ENCODE results near the gene ZDBF2. TPM values are rescaled to one million over a fixed set of nuclear protein-coding genes. Genes with fewer than 3 reads are reported as not detected.
"Not testable (repeated sequence)": the region's sequence is repeated elsewhere in the genome, so short reads cannot be mapped to it uniquely, and the experiment has no call there.

The ZDBF2 gene
- 1 to 10 TPM; 3.1 to 5.5 (median 4.1) TPM for total RNA-seq

DNA sequence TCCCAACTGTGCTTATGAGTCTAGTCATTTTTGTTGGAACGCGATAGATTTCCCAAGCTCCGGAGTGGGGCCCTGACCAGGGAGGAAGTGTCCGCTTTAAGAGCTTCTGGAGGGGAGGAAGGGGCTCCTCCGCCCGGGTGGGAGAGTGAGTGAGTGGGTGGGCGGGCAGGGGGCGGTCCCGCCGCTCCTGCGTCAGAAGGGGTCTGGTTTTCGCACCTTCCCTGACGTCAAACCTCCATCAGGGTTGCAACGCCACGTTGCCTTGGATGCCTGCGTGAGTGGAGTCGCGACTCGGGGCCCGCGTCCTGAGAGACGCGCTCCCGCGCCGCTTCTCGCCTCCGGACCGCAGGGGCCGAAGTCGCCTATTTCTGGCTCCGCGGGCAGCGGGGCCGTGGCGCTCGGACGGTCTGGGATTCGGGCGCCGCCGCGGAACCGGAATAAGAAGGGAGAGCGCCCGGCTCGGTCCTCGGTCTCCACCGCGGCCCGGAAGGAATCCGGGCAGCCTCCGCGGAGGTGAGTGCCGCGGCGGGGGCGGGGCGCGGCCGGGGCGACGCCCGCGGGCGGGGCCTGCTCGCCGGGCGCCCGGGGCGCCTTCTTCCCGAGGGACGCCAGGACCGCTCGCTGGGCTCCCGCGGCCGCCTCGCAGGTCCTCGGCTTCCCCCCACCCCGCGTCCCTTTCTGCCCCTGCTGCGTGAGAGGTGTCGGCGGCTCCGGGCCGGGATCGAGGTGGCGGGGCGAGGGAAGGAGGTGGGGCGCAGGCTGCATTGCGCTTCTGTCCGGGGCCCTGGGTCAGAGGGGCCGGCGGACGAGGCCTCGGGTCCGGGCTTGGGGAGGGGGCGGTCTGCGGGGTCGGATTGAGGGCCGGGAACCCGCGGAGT is at the start of gene ZDBF2:
ZDBF2 (plus strand) TSS at position 230 of the 878 bp plus-strand sequence. CDS start 7,187 bp downstream, outside the sequence.
- TF ChIP-seq, protein P1, sequence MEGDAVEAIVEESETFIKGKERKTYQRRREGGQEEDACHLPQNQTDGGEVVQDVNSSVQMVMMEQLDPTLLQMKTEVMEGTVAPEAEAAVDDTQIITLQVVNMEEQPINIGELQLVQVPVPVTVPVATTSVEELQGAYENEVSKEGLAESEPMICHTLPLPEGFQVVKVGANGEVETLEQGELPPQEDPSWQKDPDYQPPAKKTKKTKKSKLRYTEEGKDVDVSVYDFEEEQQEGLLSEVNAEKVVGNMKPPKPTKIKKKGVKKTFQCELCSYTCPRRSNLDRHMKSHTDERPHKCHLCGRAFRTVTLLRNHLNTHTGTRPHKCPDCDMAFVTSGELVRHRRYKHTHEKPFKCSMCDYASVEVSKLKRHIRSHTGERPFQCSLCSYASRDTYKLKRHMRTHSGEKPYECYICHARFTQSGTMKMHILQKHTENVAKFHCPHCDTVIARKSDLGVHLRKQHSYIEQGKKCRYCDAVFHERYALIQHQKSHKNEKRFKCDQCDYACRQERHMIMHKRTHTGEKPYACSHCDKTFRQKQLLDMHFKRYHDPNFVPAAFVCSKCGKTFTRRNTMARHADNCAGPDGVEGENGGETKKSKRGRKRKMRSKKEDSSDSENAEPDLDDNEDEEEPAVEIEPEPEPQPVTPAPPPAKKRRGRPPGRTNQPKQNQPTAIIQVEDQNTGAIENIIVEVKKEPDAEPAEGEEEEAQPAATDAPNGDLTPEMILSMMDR (IDR thresholded peaks at IDR 0.05), result no peak
- TF ChIP-seq POLR2A (IDR thresholded peaks at IDR 0.05), result no peak
- intact Hi-C loops (cut with DNase I; ENCODE audit: low total_unique reads), result no loop called here
- DNase-seq (ENCODE audit: low spot score in 2 of 2), result no peak
- WGBS, 2 donors, result 1 to 2% methylated on average over 45 to 59 of the region's 104 CpGs
- H3K4me3 ChIP-seq (ENCODE audit: low read depth, poor library complexity, severe bottlenecking), result peak within 1 kb of the TSS; percentile 62

DNA sequence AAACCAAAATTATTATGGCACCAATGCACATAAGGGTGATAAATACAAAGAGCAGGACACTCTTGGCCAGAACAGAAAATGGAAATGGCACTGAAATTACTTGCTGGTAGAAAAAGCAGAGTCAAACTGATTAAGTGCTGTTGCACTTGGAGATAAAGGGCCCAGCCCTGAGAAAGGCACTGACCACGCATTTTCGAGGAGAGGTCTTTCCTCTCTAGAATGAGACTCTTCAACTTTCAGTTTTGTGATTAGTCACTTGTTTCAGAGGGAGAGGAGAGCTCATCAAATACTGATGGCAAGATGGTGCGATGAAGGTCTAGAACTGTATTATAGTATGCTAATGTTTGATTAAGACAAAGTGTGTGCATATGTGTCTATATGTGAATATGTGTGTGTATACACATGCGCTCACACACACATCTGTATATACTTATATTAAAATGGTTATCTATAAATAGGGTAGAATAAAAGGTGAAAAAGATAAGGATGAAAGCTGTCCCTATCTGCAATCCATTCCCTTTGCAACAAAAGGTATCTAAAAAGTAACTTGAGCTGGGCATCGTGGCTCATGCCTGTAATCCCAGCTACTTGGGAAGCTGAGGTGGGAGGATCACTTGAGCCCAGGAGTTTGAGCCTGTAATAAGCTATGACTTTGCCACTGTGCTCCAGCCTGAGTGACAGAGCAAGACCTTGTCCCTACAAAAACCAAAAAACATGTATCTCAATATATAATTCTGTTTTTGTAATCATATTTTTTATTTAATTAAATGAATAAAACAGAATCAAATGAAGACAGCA is 48.8 kb upstream of the ZDBF2 start:
- intact Hi-C loops (cut with DNase I; ENCODE audit: low total_unique reads), result no loop called here
- DNase-seq (ENCODE audit: low spot score in 2 of 2), result no peak
- H3K4me3 ChIP-seq (ENCODE audit: low read depth, poor library complexity, severe bottlenecking), result no peak overlapping the region
- 66 to 75% methylated on average over 5 of the region's 5 CpGs for WGBS, 2 donors
- TF ChIP-seq POLR2A (IDR thresholded peaks at IDR 0.05), result no peak
- TF ChIP-seq, protein P1 (IDR thresholded peaks at IDR 0.05), result no peak

DNA sequence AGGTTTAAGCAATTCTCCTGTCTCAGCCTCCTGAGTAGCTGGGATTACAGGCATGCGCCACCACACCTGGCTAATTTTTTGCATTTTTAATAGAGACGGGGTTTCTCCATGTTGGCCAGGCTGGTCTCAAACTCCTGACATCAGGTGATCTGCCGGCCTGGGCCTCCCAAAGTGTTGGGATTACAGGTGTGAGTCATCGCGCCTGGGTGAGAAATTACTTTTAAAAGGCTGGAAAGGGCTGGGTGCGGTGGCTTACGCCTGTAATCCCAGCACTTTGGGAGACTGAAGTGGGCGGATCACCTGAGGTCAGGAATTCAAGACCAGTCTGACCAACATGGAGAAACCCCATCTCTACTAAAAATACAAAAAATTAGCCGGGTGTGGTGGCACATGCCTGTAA is 45.8 kb upstream of the ZDBF2 start:
- intact Hi-C loops (cut with DNase I; ENCODE audit: low total_unique reads); DNase-seq (ENCODE audit: low spot score in 2 of 2); H3K4me3 ChIP-seq (ENCODE audit: low read depth, poor library complexity, severe bottlenecking): not testable (repeated sequence)
- 90 to 96% methylated on average over 9 of the region's 9 CpGs for WGBS, 2 donors

- no peak for TF ChIP-seq POLR2A (IDR thresholded peaks at IDR 0.05)
- TF ChIP-seq, protein P1 (IDR thresholded peaks at IDR 0.05), result no peak
- intact Hi-C loops (cut with DNase I; ENCODE audit: low total_unique reads), result no loop called here
- DNase-seq (ENCODE audit: low spot score in 2 of 2), result no peak
- H3K4me3 ChIP-seq (ENCODE audit: low read depth, poor library complexity, severe bottlenecking), result no peak overlapping the region
These were observed 44.8 kb upstream of the ZDBF2 start for GRCh38 chr2:206229642-206230041.

GRCh38 chr2:206230060-206230762 is 44.3 kb upstream of the ZDBF2 start:
- intact Hi-C loops (cut with DNase I; ENCODE audit: low total_unique reads), result no loop called here
- TF ChIP-seq, protein P1 (IDR thresholded peaks at IDR 0.05), result no peak
- TF ChIP-seq POLR2A (IDR thresholded peaks at IDR 0.05), result no peak
- H3K4me3 ChIP-seq (ENCODE audit: low read depth, poor library complexity, severe bottlenecking), result no peak overlapping the region
- WGBS, 2 donors, result 34 to 37% methylated on average over 2 of the region's 2 CpGs
- DNase-seq (ENCODE audit: low spot score in 2 of 2), result peak in 1 of 2 donors; percentile 34
